Peyer's patch (tissue), 4 donors: ENCODE measurements around the gene WDR1.

Experiments used
- POLR2A ChIP-seq, 2 donors: fragments of 450-650 bp; IDR thresholded peaks; one replicate each; pipeline ENCODE4 v1.5.1; 2017; ENCODE audit warnings: antibody characterized with exemption in 2 of 2, mild to moderate bottlenecking in 2 of 2, moderate library complexity in 2 of 2
- TF ChIP-seq, protein P1 (sequence below), 6 experiments: fragments of 450-650 bp in 4 of 6; fragments of 200-600 bp in 2 of 6; sonication (generic) in 1 of 6; IDR thresholded peaks; one replicate each; pipeline ENCODE4 v1.5.1; 2017 to 2019; ENCODE audit warnings: antibody characterized with exemption in 6 of 6, mild to moderate bottlenecking in 3 of 6, moderate library complexity in 1 of 6

DNA sequence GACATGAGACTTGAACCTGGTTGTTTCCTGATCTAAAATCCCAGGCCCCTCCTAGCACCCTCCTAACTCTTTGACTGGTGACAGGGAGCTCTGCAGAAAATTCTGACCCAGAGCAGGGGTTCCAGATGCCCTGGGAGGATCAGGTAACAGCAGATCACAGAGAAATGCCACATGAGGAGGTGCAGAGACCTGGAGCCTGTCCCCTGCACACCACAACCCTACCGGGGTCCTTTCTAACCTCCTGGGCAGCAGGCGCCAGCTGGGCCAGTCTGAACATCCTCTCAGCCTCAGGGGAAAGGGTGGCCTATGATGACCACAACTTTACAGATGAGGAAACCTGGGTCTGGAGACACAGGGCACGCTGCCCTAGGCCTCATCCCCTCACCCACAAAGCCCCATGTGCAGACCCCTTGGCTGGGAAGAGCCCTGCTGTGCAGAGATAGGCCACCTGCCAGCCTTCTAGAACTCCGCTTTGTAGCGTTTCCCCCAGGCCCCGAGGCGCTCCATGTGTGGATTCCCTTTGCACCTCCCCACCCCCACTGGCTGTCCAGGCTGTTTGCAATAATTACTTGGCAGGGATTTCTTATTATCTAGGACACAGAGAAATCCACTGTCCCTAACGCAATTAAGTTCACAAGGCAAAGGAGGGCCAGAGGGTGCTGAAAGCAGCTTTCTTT lies 36.5 kb downstream of the WDR1 start:
- TF ChIP-seq, protein P1, sequence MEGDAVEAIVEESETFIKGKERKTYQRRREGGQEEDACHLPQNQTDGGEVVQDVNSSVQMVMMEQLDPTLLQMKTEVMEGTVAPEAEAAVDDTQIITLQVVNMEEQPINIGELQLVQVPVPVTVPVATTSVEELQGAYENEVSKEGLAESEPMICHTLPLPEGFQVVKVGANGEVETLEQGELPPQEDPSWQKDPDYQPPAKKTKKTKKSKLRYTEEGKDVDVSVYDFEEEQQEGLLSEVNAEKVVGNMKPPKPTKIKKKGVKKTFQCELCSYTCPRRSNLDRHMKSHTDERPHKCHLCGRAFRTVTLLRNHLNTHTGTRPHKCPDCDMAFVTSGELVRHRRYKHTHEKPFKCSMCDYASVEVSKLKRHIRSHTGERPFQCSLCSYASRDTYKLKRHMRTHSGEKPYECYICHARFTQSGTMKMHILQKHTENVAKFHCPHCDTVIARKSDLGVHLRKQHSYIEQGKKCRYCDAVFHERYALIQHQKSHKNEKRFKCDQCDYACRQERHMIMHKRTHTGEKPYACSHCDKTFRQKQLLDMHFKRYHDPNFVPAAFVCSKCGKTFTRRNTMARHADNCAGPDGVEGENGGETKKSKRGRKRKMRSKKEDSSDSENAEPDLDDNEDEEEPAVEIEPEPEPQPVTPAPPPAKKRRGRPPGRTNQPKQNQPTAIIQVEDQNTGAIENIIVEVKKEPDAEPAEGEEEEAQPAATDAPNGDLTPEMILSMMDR (IDR thresholded peaks at IDR 0.05) = no peak
- TF ChIP-seq POLR2A (IDR thresholded peaks at IDR 0.05) = no peak
